VCaP (cell line): ENCODE measurements around the gene CDH4.

Experiments
- H3K27ac ChIP-seq: fragments of 450-650 bp; 2 replicates; pipeline ENCODE4 v1.5.1; 2017
- TF ChIP-seq, protein P1 (sequence below): fragments of 450-650 bp; conservative IDR thresholded peaks from 2 replicates; pipeline ENCODE4 v1.5.1; 2017; ENCODE audit warnings: mild to moderate bottlenecking, moderate library complexity

Gene CDH4

DNA sequence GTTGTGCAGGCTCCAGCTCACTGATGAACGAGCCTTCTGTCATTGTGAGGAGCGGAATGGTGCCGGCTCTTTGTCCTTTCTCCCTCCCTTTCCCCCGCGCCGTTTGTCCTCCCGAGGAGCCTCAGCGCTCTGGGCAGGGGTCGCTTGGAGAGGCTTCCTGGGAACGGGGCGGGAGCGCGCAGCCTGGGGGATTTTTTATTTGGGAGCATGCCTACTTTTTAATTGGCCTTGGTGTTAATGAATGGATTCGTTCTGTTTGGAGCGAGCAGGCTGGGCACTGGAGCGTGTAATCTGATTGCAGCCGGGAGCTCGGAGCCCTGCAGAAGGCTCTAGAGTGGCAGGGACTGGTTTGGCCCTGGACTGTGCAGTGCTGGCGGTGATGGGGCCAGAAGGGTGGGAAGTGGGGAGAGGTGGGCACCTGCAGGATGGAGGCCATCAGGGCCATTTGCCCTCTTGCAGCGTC is 118.8 kb downstream of the CDH4 start:
- TF ChIP-seq, protein P1, sequence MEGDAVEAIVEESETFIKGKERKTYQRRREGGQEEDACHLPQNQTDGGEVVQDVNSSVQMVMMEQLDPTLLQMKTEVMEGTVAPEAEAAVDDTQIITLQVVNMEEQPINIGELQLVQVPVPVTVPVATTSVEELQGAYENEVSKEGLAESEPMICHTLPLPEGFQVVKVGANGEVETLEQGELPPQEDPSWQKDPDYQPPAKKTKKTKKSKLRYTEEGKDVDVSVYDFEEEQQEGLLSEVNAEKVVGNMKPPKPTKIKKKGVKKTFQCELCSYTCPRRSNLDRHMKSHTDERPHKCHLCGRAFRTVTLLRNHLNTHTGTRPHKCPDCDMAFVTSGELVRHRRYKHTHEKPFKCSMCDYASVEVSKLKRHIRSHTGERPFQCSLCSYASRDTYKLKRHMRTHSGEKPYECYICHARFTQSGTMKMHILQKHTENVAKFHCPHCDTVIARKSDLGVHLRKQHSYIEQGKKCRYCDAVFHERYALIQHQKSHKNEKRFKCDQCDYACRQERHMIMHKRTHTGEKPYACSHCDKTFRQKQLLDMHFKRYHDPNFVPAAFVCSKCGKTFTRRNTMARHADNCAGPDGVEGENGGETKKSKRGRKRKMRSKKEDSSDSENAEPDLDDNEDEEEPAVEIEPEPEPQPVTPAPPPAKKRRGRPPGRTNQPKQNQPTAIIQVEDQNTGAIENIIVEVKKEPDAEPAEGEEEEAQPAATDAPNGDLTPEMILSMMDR, result no peak
- peak overlapping the region; percentile 62 for H3K27ac ChIP-seq

DNA sequence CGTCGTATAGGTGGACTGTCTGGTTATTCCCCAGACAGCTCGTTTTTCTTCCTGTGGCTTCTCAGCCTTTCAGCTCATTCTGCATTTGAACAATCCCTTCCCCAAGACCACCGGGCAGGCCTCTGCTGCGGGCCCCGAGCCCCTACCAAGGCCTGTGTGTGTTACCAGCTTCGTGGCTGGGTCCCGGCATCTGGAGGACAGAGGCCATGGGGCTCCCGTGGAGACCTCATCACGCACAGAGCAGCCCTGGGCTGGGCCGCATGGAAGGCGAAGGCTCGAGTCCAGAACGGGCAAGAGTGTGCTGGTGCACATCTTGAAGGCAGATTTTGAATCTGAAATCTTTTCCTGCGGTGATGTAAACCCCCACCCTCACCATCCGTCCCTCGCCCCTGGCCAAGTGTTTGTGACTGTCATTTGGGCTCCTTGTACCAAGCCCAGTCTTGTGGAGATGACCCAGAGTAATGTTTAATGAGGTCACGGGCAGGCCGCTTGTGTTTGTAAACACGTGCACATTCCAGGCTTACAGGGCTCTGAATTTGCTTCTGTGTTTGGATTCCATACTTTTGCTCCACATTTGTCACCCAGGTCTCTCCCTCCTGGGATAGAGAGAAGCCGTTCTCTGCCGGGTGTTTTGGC is 119.6 kb downstream of the CDH4 start:
- TF ChIP-seq, protein P1, result no peak
- H3K27ac ChIP-seq, result peak overlapping the region; percentile 62; the same call in 1 of the 2 replicates

DNA sequence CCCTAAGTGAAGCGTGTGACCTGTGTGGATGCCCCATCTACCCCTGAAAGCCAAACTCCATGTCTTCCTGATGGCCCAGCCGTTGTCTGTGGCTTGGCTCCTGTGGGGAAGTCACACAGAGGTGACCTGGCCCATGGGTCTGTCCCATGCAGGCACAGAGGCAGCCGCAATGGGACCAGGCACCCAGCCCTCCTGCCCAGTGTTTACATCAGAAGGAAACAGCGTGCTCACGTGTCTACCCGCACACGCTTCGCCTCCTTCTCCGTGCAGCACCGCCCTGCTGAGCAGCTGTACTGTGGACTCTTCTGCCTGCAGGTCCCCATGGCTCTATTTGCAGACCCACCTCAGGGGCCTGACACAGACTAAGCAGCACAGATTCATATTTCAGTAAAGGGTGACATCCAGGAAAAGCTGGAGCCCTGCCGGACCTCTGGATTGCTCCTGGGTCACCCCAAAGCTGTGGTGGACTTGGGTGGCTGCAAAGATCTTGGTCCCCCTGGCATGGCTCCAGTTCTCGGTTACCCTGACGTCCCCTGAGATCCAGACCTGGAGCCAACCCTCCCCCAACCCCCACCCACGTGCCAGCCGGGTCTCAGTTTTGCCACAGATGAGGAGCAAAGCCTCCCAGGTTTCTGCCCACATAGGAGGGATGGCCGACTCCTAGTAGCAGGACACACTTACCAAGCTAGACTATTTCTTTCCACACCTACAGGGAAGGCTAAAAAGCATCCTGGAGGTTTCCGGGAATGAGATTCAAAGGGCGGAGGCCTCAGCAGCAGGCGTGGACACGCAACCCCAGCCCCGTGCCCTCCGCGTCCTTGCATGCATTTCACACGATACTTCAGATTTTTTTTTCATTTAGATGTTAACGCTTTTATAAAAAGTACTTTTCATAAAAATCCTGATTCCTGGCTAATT is 120.3 kb downstream of the CDH4 start:
- TF ChIP-seq, protein P1, result no peak
- no peak overlapping the region for H3K27ac ChIP-seq

DNA sequence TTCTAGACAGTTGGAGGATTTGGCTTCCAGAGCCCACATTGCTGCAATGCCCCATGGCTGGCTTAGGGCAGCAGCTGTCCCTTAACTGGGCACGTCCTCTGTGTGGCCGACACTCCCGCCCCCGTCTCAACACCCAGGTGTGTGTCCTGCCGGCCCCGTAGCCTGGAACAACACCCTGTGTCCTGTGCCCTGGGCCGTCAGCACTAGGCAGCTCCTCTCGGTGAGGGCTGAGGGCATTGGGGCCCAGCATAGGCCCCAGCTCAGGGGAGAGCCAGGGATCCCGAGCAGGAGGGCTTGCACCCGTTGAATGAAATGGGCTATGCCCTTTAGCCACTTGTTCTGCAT is 121.0 kb downstream of the CDH4 start:
- TF ChIP-seq, protein P1, result no peak
- no peak overlapping the region for H3K27ac ChIP-seq

DNA sequence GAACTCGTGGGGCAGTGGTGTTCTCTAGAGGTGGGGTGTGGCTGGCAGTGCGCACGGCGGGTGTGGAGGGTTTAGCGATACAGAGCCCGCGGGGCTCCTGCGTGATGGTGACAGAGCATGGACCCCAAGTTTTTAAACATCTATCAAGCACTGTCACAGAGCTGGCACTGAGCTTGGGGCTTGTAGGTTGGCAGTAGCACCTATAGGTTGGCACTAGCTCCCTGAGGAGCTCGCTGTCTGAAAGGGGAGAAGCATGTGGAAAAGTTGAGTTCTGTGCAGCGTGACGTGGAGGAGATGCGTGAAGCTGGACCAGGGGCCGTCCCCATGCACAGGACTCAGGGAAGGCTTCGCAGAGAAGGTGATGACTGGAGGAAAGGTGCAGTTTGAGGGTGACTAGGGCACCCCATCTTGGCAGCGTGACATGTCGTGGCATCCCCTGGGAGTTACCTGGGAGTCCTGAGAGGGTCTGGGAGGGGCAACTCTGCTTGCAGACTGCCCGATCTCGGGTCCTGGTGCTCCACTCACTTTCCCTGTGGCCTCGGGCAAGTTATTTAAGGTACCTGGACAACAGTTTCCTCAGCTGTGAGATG is 122.0 kb downstream of the CDH4 start:
- H3K27ac ChIP-seq, result no peak overlapping the region
- TF ChIP-seq, protein P1, result no peak

DNA sequence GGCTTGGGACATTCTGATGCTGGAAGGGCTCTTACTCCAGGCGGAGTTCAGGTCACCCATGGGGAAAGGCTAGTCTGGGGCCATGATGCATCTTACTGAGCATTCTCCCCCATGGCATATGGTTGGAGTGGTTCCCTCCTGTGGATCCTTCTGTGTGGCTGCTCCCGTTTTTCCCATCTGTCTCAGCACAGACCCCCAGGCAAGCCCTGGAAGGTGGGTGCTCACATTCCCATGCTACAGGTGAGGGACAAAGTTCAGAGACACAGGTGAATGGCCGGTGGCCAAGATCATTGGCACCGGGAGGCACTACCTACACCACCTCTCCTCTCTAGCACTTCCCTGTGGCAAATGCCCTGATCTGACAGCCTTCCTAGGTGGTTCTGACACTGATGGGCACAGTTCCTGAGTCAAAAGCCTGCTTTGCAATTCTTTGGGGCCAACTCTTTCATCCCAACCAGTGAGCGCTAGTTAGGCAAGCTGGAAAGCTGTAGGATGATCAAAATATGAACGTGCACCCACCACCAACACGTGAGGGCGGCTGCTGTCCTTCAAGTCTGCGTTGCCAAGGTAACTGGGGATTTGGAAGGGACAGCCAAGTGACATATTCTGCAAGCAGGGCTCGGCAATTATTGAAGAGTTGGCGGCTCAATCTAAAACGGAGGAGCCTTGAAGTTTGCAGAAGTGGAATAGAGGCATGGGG is 124.6 kb downstream of the CDH4 start:
- H3K27ac ChIP-seq, result no peak overlapping the region
- TF ChIP-seq, protein P1, result no peak
